Bronchial epithelial cell (primary cell): ENCODE measurements around the gene MCRIP2. TPM values are rescaled to one million over a fixed set of nuclear protein-coding genes. Genes with fewer than 3 reads are reported as not detected.

Source experiments
- DNase-seq: peaks from one replicate; pipeline ENCODE4 v3.0.0-alpha.2; 2010; ENCODE audit warnings: low read depth
- FAIRE-seq: peaks from 2 replicates; lab custom pipeline; 2011; peaks lifted over from hg19 to GRCh38; lab: Jason Lieb, UNC
- H3K27me3 ChIP-seq: 2 replicates; pipeline ENCODE4 v1.5.1; 2011; ENCODE audit warnings: low read length; ENCODE audit not compliant: control insufficient read depth, insufficient read depth
- H3K36me3 ChIP-seq: 2 replicates; pipeline ENCODE4 v1.5.1; 2011; ENCODE audit warnings: low read length; ENCODE audit not compliant: control insufficient read depth, insufficient read depth
- H3K4me3 ChIP-seq: 2 replicates; pipeline ENCODE4 v1.5.1; 2011; ENCODE audit warnings: mild to moderate bottlenecking, low read depth, low read length, control low read depth
- CTCF ChIP-seq: IDR thresholded peaks from 2 replicates; pipeline ENCODE4 v1.5.1; 2011; ENCODE audit warnings: mild to moderate bottlenecking, moderate library complexity, low read length, control low read depth, inconsistent platforms; ENCODE audit not compliant: insufficient read depth, severe bottlenecking
- total RNA-seq: library from RNA; depleted of rRNA; stranded (reverse); fragments of >200 nt; gene quantifications from 2 replicates; pipeline ENCODE4 v1.2.1, GENCODE V29; 2014

MCRIP2 gene
- total RNA-seq, 1 donor from 2014 or later: 45.0 TPM

DNA sequence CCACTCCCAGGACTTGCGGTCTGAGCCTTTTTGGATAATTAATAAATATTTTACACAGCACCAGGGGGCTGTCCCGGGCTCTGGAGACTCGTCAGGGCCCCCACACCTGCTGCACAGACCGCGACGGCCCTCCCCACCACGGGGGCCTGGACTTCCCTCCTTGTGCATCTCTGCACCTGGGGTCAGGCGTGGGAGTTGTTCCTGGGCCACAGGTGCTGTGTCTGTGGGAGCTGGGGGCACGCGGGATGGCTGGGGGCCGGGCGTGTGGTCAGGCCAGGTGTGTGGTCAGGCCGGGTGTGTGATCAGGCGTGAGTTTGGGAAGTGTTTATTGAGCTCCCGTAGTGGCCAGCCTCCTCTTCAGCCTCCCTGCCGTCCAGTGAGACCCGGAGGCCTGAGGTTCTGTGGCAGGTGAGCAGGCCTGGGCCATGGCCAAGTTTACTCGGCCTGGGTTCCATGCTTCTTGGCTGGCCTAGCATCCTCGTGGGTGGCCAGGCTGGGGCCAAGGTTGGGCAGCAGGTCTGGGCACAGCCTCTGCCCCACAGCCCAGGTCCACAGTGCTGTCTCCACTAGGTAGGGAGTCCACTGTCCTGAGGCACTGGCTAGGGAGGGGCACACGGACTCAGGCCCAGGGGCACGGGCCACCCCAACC lies 36.7 kb downstream of the MCRIP2 start:
- Histone ChIP-seq H3K4me3 (peak overlapping the region; percentile 42), H3K36me3 (peaks cover 28% of the 10 kb centered on the region), H3K27me3 (no peaks in the 10 kb centered on the region)
- DNase-seq (no peak), FAIRE-seq (no peak)
- TF ChIP-seq CTCF: no peak

DNA sequence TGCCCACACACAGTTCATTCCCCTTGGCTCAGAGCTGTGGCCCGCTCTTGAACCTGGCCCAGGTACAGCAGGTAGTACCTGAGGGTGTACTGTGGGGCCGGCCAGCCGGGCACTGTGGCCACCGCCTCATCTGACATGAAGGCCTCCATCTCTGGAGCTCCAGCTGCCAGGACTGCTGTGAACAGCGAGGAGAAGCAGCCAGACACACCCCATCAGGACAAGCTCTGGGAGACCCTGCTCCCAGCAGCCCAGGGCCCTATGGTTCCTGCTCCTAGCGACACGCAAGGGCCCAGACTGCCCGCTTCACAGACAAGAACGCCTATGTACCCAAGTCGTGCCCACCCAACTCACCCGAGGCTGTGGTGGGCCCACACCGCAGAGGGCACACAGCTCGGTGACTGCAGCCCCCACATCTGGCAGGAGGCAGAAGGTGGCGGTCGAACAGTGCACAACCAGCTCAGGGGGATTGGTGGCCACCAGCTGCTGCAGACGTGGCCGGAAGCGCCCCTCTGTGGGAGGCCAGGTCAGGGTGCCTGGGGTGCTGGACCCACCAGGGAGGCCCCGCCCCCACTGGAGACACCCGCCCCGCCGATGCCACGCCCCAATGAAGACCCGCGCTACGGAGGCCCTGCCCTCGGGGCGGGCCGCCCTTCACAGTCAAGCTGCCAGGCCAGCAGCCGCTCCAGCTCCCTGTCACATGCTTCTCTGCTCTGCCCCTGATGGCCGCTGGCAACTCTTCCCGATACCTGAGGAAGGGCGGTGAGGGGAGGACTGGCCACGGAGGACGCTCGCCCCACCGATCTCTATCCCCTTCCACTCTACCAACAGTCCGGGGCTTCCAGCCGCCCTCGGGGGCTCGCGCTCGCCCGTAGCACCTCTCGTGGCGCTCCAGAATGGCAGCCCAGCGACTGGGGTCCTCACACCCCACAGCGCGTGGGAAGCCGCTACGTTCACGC lies 37.5 kb downstream of the MCRIP2 start:
- H3K27me3 ChIP-seq: no peaks in the 10 kb centered on the region
- FAIRE-seq (no peak), DNase-seq (no peak)
- H3K36me3 ChIP-seq: peaks cover 25% of the 10 kb centered on the region
- H3K4me3 ChIP-seq: peak overlapping the region; percentile 42
- no peak for TF ChIP-seq CTCF

- Histone ChIP-seq H3K4me3 (peak within 1 kb of the TSS; percentile 72), H3K27me3 (no peaks in the 10 kb centered on the region), H3K36me3 (peaks cover 22% of the 10 kb centered on the region)
- no peak for FAIRE-seq
- peak; percentile 61 for DNase-seq
- TF ChIP-seq CTCF: no peak
These were observed 38.4 kb downstream of the MCRIP2 start, which contains the start of gene STUB1 for GRCh38 chr16:679814-680624. Gene STUB1 (plus strand): TSS chr16:680410. CDS start chr16:680526, 116 bp downstream.

DNA sequence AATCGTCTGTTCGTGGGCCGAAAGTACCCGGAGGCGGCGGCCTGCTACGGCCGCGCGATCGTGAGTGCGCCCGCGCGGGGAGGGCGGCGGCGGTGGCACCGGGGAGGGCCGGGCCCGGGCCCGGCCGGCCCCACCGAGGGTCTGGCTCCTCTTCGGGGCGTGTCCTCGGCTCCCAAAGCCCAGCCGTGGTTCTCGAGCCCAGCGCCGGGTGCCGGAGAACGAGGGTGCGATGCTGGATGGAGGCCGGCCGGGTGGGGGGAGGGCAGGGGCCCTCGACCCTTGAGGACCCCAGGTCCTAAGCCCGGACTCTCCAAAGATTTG lies 39.0 kb downstream of the MCRIP2 start:
- no peaks in the 10 kb centered on the region for H3K27me3 ChIP-seq
- DNase-seq: no peak
- peaks cover 26% of the 10 kb centered on the region for H3K36me3 ChIP-seq
- peak overlapping the region; percentile 72 for H3K4me3 ChIP-seq
- no peak for TF ChIP-seq CTCF
- no peak for FAIRE-seq

DNA sequence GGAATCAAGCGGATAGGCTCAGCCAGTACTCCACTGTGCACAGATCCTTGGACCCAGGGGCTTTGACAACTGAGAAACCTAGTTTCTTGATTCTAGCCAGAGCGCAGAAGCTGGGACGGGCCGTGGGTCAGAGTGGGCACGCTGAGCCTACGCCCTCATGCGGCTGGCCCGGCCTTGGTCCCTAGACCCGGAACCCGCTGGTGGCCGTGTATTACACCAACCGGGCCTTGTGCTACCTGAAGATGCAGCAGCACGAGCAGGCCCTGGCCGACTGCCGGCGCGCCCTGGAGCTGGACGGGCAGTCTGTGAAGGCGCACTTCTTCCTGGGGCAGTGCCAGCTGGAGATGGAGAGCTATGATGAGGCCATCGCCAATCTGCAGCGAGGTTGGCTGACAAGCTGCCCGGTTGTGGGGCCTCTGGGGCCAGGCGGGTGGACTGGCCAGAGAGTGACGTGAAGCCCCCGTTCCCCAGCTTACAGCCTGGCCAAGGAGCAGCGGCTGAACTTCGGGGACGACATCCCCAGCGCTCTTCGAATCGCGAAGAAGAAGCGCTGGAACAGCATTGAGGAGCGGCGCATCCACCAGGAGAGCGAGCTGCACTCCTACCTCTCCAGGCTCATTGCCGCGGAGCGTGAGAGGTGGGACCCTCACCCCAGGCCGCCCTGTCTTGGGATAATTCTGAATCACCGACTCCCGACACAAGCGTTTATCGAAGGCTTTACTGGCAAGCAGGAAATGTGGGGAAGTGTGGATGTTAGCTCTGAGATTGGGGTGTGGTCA lies 39.5 kb downstream of the MCRIP2 start:
- H3K36me3 ChIP-seq: peaks cover 26% of the 10 kb centered on the region
- peak overlapping the region; percentile 72 for H3K4me3 ChIP-seq
- no peaks in the 10 kb centered on the region for H3K27me3 ChIP-seq
- DNase-seq (peak; percentile 17), FAIRE-seq (peak; percentile 7)
- TF ChIP-seq CTCF: peak; percentile 36
